Activated CD4-positive, alpha-beta T cell treated with anti-CD3 and anti-CD28 coated beads, Interleukin-2, amount 50 U/mL, for 4 hours (primary cell): Measurements from ENCODE around the gene FIBCD1.

Source experiments
- DNase-seq, 2 experiments: peaks; one replicate each; pipeline ENCODE4 v3.0.0-alpha.2; 2020

The FIBCD1 gene

DNA sequence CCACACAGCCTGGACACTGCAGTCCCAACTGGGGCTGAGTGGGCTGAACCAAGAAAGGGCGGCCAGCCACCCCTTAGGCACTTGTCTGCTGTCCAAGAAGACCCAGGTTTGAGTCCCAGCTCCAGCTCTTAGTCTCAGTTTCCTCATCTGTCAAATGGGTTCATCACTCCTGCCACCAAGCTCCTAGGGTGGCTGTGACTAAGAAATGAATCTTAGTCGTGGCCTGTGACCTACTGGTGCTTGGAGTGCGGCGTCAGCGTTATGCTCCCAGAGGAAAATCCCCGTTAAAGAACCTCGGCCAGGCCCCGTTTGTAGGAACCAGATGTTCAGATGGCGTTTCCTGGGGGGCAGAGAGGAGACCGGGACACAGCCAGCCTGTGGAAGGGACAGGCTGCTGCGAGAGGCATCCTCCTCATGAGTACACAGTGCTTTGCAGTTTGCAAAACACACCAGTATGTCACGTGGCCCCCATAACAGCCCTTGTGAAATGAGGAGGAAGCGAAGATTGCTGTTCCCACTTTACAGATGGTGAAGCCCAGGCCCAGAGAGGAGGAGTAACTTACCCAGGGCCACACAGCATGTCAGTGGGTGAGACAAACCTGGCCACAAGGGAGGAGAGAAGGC lies 3.3 kb downstream of the FIBCD1 start:
- no peak for DNase-seq

DNA sequence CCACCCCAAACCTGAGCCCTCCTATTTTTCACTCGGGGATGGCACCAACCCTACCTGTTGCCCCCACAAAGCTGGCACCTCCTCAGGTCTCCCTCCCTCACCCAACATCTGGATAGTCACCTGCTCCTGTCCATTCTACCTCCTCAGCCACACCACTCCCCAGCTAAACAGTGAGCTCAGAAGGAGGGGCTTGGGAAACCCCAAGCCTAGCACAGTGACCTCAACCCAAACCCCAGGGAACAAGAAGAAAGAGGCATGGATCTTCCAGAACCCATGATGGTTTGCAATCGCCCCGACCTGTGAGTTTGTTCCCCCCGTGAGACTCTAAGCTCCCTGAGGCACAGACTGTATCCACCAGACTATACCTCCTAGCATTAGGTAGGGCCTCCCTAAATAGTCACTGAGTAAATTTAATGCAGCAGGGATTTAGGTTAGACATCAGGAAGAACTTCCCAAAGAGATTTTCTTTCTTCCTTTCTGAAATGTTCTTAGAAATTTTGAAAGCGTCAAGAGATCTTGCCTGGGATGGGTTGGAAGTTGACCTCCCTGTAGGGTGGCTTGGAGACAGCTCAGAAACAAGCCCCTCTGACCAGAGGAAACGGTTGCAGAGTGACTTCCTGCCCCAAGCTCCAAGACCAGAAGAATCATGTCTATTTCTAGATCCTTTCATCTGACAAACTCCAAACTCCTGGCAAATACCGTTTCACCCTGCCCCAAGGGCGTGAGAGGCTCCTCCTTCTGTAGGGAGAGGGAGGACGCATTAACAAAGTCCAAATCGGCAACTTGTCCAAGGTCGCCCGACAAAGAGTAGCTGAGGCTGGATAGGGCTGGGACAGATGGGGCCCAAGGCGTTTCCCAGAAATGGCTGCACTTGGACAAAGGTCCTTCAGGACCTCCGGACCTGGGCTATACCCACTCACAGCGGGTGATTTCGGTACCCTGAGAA lies 4.1 kb downstream of the FIBCD1 start:
- DNase-seq = no peak

DNA sequence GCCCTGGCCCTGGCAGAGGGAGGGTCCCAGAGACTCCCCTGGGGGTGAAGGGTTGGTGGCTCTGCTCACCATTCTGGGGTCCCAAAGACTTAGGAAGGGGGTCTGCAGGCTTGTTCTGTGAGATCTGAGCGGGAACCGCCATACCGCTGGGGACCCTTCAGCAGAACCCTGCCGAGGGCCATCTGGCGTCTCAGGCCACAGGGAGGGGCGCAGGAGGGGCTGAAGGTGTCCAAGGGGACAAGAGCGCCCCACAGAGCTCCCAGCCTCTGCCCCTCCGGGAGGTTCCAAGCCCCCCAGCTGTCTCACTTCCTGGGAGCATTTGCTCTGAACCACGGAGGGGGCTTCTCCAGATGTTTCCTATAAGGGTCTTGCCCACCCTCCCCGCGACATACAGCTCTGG lies 4.8 kb downstream of the FIBCD1 start:
- DNase-seq = no peak

DNA sequence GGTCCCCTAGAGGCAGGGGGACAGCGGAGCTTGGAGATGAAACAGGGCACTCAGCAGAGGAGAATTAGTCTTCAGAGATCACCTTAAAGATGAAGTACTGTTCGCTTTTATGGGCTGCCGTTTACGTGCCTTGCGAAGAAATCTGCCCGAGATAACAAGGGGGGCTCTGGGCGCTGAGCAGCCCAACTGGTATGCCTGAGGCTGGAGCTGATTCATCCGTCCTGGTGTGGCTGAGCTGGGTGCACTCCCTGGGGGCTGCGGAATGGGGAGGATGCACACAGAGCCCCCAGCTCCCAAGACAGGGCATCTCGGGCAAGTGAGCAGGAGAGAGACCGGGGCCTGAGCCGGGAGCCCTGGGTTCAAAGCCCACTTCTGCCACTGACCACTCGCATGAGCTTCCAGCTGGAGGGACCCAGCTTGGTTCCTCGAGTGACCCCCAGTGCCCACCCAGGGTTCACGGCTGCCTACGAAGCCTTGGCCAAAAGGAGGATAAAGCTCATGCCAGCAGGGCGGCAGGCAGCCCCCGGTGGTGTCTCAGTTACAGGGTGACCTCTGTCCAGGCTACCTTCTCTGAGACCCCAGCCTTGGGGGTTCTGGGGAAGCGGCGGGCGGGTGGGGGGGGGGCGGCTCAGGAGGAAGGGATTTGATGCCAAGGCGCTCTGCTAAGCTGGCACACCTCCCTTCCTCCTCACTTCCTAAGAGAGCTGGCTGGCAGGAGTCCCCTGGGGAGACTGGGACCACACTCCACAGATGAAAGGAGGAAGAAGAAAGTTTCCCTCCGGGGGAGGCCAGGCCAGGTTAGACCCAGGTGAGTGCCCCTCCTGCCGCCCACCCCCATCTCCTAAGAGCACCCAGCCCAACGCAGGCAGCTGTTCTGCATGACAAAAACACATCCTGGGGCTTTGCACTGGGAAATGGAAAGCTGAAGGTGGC lies 5.7 kb downstream of the FIBCD1 start:
- DNase-seq = no peak

DNA sequence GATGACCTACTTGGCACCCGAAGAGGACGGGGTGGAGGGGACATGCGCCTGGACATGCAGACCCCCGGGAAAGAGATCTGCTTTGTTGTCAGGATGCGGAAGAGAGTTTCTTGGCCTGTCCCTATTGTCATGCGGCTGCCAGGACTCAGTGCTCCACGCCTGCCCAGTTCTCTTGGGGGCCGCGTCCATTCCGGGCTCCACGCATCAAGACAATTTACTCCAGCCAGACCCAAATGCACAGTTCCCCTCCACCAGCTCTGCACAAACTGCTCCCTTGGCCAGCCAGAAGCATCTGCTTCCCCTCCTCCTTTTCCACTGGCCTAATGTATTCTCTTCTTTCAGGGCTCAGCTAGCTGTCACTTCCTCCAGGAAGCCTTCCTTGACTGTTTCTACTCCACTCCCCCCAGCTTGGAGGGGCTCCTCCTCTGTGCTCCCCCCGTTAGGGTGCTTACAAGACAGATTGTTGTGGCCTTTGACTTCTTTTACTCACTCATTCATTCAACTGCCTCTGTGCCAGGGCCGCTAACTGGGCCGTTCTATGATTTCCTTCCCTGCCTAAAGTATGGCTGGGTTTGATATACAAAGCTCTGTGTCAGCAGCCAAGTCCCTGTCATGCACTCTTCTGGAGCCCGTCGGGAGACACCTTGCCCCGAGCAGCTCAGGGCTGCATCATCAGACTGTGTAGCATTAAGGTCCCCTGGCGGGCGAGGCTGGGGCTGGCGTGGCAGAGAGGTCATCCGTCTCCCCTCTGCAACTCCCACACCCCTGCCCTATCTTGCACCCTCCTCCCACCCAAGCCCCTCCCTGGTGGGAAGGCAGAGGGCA lies 6.6 kb downstream of the FIBCD1 start:
- DNase-seq = no peak

DNA sequence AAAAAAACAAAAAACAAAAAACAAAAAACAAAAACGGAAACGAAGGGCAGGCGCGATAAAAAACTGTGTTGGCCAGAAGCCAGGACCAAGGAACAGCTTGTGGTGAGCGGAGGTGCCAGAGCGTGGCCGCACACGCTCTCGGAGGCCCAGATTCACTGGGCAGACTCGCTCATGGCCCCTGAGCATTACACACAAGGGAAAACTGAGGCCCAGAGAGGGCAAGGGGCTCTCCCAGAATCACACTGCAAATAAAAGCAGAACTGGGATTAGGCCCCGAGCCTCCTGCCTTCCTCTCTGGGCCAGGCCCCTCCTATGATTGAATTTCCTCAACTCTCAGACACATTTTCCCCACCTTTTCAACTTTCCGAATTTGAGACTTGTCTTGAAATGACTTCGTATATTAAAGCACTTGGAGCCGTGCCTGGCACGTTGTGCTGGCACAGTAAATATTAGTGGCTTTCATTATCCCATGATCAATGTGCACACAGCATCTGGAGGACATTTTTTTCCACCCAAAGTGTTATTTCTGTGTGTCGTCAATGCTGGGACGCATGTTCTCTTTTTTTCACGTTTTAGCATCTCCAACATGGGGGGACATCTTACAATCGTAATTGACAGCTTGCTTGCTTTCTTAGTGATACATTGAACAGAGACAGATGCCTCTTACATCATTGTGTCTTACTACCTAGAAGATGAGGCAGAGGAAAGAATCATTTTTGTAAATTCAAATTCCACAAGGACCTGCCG lies 7.4 kb downstream of the FIBCD1 start:
- DNase-seq = no peak

DNA sequence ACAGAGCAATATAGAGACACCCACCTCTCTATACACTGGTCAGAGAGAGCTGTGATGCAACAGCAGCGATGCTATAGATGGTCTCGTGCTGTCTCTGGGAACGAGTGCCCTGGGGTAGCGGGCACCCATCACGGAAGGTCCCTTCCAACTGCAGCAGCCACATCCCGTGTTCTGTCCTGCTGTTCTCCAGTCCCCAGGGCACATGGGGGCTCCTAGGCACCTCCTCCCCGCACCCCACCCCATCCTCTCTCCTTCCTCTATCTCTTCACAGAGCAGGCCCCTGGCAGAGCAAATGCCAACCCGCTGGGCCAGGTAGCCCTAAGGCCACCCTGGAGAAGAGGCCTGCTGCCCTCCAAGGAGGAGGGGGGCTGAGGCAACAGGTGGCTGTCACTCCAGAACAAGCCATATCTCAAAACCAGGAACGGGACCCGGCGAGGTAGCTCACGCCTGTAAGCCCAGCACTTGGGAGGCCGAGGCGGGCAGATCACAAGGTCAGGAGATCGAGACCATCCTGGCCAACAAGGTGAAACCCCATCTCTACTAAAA lies 8.2 kb downstream of the FIBCD1 start:
- no peak for DNase-seq

DNA sequence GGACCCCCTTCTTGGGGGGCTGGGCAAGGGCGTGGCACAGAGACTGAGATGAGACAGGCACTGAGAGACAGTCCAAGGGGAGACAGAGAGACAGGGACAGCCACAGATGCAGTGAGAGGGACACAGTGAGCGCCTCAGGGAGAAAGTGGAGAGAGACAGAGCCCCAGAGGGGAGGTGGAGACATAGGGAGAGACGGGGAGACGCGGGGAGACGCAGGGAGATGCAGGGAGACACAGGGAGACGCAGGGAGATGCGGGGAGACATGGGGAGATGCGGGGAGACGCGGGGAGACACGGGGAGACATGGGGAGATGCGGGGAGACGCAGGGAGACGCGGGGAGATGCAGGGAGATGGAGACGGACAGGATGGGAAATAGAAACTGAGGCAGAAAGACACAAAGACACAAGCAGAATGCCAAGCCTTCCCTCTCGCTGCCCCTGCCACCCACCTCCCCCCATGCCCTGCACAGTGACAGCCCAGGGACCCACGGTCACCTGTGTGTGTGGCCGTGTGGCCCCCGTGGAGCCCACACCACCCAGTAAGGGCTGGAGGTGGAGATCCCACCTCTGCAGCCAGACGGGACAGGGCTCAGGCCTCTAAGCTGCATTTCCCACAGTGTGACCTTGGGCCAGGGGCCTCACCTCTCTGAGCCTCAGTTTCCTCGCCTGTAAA lies 8.8 kb downstream of the FIBCD1 start:
- no peak for DNase-seq

DNA sequence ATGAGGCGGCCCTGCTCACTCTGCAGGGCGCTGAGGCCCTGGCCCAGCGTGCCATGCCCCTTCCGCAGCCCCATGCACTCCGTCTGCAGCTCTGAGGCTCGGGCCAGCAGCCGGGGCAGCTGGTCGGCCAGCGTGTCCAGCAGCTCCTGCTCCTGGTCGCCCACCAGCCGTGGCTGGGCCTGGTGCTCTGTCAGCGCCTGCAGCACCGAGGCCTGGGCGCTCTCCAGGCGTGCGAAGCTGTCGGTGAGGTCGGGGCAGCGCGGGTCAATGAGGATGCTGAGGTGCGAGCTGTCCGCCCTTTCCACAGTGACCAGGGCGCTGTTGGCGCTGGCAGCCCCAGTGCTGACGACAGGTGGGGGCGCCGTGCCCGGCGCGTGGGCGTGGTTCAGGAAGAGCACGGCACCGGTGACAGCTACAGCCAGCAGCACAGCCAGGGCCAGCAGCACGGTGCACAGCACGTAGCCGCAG lies 9.4 kb downstream of the FIBCD1 start:
- no peak for DNase-seq

DNA sequence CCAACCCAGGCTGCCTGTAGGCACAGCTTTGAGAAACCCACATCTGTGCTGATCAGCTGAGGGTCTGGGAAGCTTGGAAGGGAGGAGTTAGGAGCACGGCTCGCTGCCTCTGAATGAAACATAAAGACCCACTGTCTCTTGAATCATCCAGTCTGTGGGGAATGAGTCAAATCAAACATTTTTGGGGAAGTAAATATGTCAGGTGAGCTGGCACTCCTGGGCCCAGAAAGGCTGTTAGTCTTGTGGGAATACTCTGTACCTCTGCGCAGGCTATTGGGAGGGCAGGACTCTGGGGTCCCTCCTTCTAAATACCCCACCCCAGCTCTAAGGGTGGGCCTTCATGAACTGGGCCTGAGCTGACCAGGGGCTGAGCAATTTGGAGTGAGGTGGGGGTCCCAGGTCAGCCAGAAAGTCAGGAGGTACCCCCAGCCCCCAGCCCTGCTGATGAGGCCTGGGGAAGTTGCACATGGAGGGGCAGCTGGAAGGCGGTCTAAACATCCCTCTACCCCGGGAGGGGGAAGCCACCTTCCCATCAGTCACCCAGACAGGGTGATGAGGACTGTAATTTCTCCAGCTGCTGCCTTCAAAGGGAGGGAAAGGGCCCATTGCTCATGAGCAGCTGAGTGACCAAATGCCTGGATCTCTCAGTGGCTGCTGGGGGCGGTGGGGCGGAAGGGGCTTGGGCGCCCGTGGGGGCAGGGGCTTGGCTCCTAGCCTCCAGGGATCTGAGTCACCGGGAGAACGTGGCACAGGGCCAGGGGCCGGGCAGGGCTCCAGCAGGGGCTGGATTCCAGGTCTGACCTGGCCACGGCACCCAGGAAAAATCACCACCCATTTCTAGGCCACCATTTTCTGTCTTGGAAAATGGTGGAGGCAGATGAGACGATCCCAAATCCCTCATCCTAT lies 10.8 kb downstream of the FIBCD1 start:
- no peak for DNase-seq

DNA sequence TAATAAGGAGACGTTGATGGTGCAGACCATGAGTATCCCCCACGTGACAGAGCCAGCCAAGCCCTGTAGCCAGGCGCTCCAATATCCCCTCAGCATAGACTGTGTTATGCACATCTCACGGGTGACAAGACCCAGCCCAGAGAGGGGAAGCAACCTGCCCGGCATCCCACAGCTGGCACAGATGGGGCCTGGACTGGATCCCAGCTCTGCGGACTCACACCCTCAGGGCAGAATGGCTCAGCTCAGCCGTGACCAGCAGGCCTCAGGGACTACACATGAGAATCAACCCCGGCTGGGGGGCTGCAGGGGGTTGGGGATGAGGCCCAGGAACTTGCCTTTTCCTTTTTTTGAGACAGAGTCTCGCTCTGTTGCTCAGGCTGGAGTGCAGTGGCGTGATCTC lies 11.7 kb downstream of the FIBCD1 start:
- DNase-seq = no peak

DNA sequence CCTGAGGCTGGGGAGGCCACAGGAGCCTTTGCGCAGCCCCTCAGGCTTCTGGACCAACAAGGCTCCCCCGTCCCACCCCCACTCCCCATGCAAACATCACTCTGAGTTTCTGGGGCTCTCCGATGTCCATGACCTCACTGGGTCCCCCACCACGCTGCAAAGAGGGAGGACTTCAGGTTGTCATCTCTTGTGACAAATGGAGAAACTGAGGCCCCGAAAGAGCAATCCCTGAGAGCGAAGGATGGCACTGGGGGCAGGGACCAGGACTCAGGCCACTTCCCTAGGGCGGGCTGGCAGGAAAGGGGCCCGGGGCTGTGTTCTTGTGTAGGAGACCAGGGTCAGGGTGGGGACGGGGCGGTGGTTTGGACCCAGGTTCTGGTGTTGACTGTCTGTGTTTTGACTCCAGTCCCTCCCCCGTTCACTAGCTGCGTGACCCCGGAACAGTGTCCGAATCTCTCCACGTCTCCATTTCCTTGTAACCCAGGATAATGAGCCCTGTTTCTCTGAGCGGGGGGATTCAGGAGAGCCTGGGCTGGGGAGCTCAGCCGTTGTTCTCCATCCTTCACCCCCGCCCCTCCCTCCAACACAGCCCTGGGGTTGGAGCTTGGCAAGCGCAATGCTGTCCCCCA lies 13.9 kb downstream of the FIBCD1 start:
- DNase-seq = no peak

DNA sequence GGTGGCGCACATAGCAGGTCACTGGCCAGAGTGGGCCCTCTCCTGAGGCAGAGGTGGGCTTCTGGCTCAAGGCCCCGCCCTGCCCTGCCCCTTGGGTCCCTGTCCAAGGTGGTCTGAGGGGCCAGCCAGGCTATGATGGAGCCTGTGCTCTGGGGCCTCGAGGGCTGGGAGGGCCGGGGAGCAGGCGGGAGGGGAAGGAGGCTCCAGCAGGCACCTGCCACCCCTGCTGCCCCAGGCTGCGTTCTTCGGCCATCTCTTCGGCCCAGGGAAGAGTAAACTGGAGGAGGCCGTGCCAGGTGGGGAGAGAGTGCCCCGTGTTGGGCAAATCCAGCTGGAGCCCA lies 14.6 kb downstream of the FIBCD1 start:
- DNase-seq = no peak

DNA sequence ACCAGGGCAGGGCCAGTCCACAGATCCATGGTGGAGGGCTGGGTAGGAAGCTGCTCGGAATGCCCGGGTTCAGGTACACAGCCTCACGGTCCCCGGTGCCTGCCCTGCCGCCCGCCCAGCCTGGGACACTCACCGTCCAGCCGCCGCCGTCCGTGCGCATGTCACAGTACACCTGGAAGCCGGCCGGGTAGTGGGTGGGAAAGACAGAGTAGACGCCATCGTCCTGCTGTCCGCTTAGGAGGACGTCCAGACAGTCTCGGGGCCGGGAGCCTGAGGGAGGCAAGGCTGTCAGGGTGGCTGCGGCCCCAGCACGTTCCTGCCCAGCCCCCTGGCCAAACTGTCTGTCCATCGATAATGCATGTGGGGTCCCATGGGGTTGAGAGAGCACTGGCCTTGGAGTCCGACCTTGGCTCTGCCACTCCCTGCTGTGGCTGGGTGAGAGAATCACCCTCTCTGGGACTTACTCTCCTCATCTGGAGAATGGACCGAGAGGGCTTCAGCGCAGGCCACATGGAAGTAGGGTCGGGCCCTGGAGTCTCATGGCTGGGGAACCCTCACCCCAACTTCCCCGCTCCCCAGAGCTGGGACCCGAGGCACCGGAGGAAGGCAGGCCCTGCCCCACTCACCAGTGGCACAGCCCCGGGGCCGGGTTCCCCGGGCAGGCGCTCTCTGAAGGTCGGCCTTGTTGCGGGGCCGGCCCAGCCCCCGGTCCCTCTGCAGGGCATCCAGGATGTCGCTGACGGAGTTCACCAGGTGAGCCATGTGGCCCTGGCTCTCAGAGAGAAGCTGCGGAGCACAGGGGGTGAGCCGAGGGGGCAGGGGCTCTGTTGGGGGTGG lies 15.2 kb downstream of the FIBCD1 start:
- no peak for DNase-seq

DNA sequence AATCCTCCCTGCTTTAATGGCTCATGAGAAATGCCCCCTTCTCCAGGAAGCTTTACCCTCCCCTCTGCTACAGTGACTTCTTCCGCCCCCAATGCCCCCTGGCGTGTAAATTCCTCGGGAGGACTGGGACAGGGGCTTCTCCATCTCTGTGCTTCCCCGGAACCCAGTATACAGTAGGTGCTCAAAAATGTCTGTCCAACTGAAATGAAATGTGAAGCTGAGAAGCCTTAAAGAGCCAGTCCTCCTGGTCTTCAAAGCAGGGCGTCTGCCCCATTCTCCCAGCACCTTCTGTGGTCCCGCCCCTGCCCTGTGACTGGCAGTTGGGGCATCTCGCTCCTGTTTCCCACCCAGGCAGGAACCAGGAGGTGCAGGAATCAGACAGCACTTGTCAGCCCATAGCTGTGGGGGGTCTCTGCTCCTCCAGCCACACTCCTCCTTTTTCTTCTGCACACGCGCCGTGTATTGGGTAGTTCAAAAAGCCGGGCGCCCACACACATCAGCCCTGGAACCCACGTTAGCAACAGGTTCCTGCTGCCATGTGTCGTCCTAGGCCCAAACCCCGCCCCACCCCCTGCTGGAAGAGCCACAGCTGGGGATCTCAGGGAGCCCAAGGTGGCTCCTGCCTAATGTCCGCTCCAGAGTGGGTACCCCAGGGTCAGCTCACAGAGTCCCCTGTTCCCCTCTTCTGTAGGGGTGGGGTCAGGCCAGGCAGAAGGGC lies 16.0 kb downstream of the FIBCD1 start:
- no peak for DNase-seq

DNA sequence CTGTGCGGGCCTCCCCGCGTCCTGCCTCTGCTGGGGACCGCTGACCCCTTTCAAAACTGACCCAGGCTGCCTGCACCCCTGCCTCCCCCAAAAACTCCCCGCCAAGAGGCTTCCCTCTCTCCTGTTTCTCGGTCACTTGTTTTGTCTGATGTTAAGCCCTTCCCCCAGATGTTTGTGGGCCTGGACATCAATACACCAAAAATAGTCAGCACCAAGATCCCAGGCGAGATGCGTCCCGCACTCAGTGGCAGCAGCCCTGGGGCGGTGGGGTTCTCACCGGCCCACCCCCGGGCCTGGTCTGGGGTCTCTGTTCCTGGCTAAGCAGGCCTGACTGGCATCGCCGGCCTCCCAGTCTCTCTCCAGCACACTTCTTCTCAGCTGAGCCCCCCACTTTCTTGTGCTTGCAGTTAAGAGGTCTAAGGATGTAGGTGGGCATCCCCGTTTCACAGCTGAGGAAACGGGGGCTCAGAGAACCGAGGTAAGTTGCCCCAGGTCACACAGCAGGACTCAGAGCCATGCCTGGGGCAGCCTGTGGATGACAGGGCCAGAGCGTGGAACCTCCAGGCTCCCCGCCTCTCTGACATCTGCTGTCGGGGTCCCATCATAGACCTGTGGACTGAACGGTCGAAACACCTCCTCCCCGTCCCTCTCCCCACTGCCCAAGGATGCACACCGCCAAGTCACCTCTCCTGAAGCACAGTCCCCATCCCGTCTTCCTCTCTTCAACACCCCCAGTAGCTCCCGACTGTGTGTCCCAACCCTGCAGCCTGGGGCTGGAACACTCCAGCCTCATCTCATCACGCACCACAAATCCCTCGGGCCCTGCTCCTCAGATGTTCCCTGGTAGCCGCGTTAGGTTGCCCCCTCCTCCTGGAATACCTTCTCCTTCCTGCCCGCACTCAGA lies 16.8 kb downstream of the FIBCD1 start:
- DNase-seq = no peak
